GM21619 (cell line): Measurements from ENCODE around the gene ELAVL1.

ENCODE experiments used
- ATAC-seq: cut with Tn5 transposase; IDR thresholded peaks from one replicate; pipeline ENCODE4 v1.9.1; 2021; ENCODE audit not compliant: unreplicated experiment

ELAVL1 gene

GRCh38 chr19:7986321-7987113 lies 18.9 kb downstream of the ELAVL1 start:
- ATAC-seq, result no peak

- no peak for ATAC-seq
Observed at GRCh38 chr19:7985481-7985911, 19.9 kb downstream of the ELAVL1 start.

GRCh38 chr19:7983995-7984837 lies 21.2 kb downstream of the ELAVL1 start:
- ATAC-seq, result no peak

DNA sequence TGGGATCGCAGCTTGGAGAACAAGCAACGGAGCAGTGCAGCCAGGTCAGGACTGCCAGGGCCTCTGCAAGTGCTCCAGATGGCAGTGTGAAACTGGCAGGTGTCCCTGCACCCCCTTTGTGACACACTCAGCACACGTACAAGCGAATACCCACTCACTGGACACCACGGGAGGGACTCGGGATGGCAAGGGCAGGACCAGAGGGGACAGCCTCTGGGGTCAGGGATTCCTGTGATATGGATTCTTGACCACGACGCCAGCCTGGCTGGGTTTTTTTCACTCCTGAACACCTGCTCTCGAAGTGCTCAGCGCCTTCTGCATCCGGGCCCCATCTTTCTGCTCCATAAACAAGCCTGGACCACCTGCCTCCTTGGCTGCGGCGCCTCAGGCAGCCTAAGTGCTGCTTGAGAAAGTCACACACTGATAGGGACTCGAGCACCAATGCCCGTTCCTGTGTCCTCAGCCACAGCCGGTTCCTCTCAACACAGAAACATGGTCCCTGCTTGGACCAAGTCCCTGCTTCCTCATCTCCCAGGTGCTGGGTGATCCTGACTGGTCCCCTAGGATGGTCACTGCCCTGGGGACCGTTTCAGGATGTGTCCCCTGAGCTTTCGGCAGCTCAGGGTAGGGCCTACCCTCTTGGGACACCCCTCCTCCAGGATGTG lies 22.0 kb downstream of the ELAVL1 start:
- no peak for ATAC-seq

DNA sequence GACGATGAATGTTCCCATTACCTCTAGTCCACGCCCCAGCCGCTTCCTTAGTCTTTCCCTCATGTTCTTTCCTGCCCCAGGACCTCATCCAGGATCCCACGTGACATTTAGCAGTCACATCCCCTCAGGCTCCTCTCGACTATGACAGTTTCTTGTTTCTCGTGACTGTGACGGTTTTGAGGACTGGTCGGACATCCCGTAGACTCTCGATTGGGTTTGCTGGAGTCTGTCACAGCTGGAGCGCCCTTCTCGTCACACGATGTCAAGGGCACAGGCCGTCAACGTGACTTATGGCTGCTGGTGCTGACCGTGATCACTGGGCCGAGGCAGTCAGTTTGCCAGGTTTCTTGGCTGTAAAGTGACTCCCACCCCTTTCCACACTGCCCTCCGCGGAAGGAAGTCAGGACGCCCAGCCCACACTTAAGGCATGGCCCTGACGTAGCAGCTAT lies 22.8 kb downstream of the ELAVL1 start:
- no peak for ATAC-seq

- no peak for ATAC-seq
Observed at GRCh38 chr19:7982103-7982502, 23.3 kb downstream of the ELAVL1 start.

- no peak for ATAC-seq
Observed at GRCh38 chr19:7981661-7982060, 23.8 kb downstream of the ELAVL1 start.

- ATAC-seq, result no peak
Observed at GRCh38 chr19:7981199-7981598, 24.2 kb downstream of the ELAVL1 start.

GRCh38 chr19:7980635-7981121 lies 24.8 kb downstream of the ELAVL1 start:
- no peak for ATAC-seq

DNA sequence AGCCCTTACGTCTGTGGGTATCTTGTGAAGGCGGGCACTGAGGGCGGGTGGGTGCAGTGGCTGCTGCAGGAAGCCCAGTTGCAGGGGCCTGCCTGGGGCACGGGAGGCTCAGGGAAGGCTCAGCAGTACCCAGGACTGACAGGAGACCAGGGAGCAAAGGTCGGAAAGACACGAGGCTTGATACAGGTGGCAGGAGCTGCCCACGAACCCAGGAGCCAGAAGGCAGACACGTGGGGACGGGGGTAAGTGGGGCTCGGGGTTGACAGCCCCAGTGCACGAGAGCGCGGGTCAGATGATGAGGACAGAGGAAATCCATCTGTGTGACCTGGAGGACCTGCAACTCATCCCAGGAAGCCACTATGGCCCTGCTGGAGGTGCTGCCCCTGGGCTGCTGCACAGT lies 25.3 kb downstream of the ELAVL1 start:
- no peak for ATAC-seq

DNA sequence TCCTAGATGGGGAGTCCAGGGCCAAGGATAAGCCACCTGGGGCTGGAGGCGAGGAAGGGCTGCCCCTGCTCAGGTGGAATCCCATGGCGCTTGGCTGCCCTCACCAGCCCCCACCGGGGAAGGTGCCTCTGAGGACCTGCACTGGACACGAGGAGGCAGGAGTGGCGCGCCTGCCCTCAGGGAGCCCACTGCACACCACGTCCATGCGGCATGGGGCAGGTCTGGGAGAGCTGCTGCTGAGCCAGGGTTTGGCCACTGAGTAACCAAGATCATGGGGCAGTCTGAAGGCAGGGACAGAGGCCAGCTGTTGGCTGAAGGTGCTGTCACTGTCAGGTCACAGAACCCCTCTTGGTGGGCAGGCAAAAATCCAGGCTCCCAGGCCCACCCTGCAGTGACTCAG lies 25.9 kb downstream of the ELAVL1 start:
- no peak for ATAC-seq

DNA sequence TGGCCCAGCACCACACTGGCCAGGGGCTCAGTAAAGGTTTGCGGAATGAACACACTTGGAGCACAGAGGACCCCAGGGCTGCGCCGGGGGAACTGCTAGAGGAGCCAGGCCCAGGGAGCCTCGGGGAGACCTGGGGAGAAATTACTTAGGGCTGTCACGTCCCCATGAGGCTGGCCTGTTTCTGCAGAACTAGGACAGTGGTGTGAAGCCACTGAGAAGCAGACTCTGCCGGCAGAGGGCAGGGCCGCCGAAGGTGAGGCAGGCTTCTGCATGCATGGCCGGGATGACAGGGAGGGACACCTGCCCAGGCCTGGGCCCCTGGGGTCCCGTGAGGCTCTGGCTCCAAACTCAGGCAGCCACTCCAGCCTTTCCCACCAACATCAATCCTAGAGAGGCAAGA lies 26.4 kb downstream of the ELAVL1 start:
- ATAC-seq, result no peak

GRCh38 chr19:7978179-7978825 lies 27.1 kb downstream of the ELAVL1 start:
- ATAC-seq, result no peak

GRCh38 chr19:7977723-7978040 lies 27.8 kb downstream of the ELAVL1 start:
- ATAC-seq, result no peak

DNA sequence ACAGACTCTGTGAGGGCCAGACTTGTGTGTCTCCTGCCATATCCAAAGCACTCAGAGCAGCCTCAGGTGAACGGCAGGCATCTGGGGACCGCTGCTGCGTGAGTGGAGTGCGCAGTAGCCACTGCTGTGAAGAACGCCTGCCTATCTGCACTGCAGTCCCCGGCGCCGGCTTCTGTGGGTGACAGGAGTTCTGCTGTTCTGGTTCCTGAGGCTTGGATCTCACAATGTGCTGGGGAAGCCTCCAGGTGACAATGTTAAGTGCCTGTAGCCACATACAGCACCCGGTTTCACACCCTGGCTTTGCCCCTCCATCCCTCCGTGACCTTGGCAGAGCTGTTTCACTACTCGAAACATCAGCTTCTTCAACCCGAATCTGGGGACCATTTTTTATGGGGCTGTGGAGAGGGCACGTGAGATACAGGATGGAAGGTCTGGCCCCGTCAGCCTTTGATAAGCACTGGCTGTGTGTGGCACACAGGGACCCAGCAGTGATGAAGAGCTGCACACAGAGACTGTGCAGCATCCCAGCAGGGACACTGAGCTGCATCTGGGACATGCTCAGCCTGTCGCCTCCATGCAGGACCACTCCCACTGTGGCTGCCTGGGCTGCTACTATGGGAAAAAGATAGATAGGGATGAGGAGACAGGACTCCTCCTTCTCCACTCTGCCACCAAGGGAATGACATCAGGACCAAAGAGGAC lies 28.3 kb downstream of the ELAVL1 start:
- no peak for ATAC-seq

GRCh38 chr19:7976461-7976860 lies 29.0 kb downstream of the ELAVL1 start:
- ATAC-seq, result no peak

DNA sequence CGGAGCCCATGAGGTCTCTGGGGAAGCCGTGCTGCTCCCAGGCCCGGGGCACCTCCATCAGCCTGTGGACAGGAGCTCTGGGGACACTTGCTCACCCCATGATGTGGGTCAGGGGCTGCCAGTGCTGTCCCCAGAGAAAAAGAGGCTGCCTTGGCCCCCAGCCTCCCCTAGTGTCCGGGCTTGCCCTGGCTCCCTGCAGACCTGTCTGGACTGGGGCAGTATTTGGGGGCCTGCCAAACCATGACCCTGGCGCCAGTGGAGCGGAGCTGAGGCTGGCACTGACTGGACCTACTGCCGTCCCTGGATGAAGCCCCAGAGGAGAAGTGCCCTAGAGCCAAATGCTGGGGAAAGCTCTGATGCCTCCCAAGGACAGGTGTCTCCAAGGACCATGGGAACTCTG lies 30.4 kb downstream of the ELAVL1 start:
- no peak for ATAC-seq

DNA sequence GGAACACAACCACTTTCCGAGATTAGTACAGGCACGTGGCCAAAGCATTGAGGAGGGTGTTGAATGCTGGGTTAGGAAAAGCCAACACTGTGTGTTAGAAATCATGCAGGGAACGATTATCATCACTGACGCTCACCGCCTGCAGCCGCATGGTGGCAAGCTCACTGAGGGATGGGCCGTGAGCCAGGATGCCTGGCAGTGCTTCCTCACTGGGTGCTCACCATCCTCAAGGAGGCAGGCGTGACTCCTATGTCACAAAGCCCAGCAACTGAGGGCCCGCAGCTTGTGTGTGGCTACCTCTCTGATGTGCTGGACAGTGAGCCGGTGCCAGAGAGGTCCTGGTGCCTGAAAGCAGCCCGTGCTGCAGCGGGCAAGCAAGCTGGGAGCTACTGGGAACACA lies 31.6 kb downstream of the ELAVL1 start:
- no peak for ATAC-seq

- no peak for ATAC-seq
Observed at GRCh38 chr19:7971553-7972520, 33.6 kb downstream of the ELAVL1 start.
